OCI-LY7 (cell line): Measurements from ENCODE around the gene MRPS6. TPM values are rescaled to one million over a fixed set of nuclear protein-coding genes. Genes with fewer than 3 reads are reported as not detected.

Experiments used
- BruUV-seq: library from RNA; stranded (reverse); fragments of 400-500 nt; replicated peaks from 2 replicates; lab custom pipeline; 2021; lab: Mats Ljungman, UMichigan
- CTCF ChIA-PET: fragments of 300-600 bp; sonication (Branson Sonifier 250); formaldehyde crosslinking; loops from one replicate; lab custom pipeline; 2022; ENCODE audit warnings: antibody characterized with exemption; ENCODE audit not compliant: unreplicated experiment; lab: Charles Lee
- POLR2A ChIA-PET: fragments of 300-600 bp; sonication (Branson Sonifier 250); formaldehyde crosslinking; loops from one replicate; lab custom pipeline; 2022; ENCODE audit warnings: antibody characterized with exemption; lab: Charles Lee
- DNase-seq: peaks from one replicate; pipeline ENCODE4 v3.0.0-alpha.2; 2015; ENCODE audit warnings: low spot score
- H2AFZ ChIP-seq: fragments of 200-600 bp; sonication (generic), shearing (Covaris generic); 2 replicates; pipeline ENCODE4 v1.6.1; 2014; ENCODE audit warnings: mild to moderate bottlenecking, antibody characterized with exemption, low read length, moderate library complexity
- H3K27ac ChIP-seq: fragments of 200-600 bp; sonication (generic); 2 replicates; pipeline ENCODE4 v1.5.1; 2014; ENCODE audit warnings: mixed run types, low read depth, mild to moderate bottlenecking, moderate library complexity, low read length, inconsistent platforms; ENCODE audit not compliant: poor library complexity, severe bottlenecking
- H3K36me3 ChIP-seq: fragments of 200-600 bp; sonication (generic); 2 replicates; pipeline ENCODE4 v1.6.1; 2014; ENCODE audit warnings: mild to moderate bottlenecking, antibody characterized with exemption, low read length, moderate library complexity, mixed read lengths; ENCODE audit not compliant: insufficient read depth
- H3K4me1 ChIP-seq: fragments of 200-600 bp; sonication (generic); 2 replicates; pipeline ENCODE4 v1.5.1; 2014; ENCODE audit warnings: mild to moderate bottlenecking, low read length; ENCODE audit not compliant: insufficient read depth, poor library complexity, severe bottlenecking
- H3K4me2 ChIP-seq: fragments of 200-600 bp; sonication (generic); 2 replicates; pipeline ENCODE4 v1.6.1; 2014; ENCODE audit warnings: mild to moderate bottlenecking, low read length
- H3K4me3 ChIP-seq: fragments of 200-600 bp; sonication (generic); 2 replicates; pipeline ENCODE4 v1.5.1; 2014; ENCODE audit warnings: mild to moderate bottlenecking, low read depth, low read length; ENCODE audit not compliant: poor library complexity, severe bottlenecking
- H3K79me2 ChIP-seq: fragments of 200-600 bp; sonication (generic); 2 replicates; pipeline ENCODE4 v1.6.1; 2016; ENCODE audit warnings: low read depth, mild to moderate bottlenecking, low read length, moderate library complexity, mixed read lengths; ENCODE audit not compliant: insufficient read depth
- H3K9me2 ChIP-seq: fragments of 200-600 bp; sonication (generic); 2 replicates; pipeline ENCODE4 v1.6.1; 2016; ENCODE audit warnings: mild to moderate bottlenecking, low read length, mixed read lengths; ENCODE audit not compliant: insufficient read depth
- H3K9me3 ChIP-seq: fragments of 200-600 bp; sonication (generic); 2 replicates; pipeline ENCODE4 v1.6.1; 2014; ENCODE audit warnings: mild to moderate bottlenecking, mixed run types, low read length, mixed read lengths
- H4K20me1 ChIP-seq: fragments of 200-600 bp; sonication (generic); 2 replicates; pipeline ENCODE4 v1.6.1; 2014; ENCODE audit warnings: mild to moderate bottlenecking, antibody characterized with exemption, low read length, moderate library complexity, mixed read lengths; ENCODE audit not compliant: insufficient read depth
- EZH2phosphoT487 ChIP-seq: fragments of 200-600 bp; sonication (generic); IDR thresholded peaks from 2 replicates; pipeline ENCODE4 v1.6.1; 2018; ENCODE audit warnings: low read depth, borderline replicate concordance, mild to moderate bottlenecking, mixed run types, antibody characterized with exemption, low read length, moderate library complexity, mixed read lengths
- intact Hi-C: fragments of 100-400 bp; cut with micrococcal nuclease; formaldehyde crosslinking; loops from one replicate; pipeline ENCODE4 v1.10.0; 2022; ENCODE audit not compliant: unreplicated experiment
- total RNA-seq, 2 experiments: library from RNA; depleted of rRNA in 1 of 2; stranded (reverse); fragments of >200 nt in 1 of 2; shearing (Covaris generic) in 1 of 2; gene quantifications; 2 replicates each; pipeline ENCODE4 v1.2.3, GENCODE V29; 2014 to 2022
- TF ChIP-seq, protein P1 (sequence below): fragments of 200-600 bp; sonication (generic); conservative IDR thresholded peaks from 2 replicates; pipeline ENCODE4 v1.5.1; 2014; ENCODE audit warnings: mild to moderate bottlenecking, antibody characterized with exemption, low read length, moderate library complexity, mixed read lengths

The MRPS6 gene
- total RNA-seq, 2 experiments from 2014 or later = 20.9 to 56.1 TPM

DNA sequence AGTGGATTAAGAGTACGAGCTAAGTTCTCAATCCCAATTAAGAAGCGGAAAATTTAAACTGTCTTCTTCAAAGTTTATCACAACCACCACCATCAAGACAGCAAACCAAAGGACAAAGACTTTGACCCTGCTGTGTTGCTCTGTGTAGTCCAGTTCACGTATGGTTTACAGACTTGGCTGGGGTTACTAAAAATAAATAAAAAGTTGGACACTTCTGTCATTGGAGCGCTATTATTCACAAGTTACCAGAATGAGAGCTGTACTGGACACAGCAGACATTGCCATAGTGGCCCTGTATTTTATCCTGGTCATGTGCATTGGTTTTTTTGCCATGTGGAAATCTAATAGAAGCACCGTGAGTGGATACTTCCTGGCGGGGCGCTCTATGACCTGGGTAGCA lies 21.6 kb downstream of the MRPS6 start:
- no peak for DNase-seq
- H3K79me2 ChIP-seq = peaks cover 79% of the 10 kb centered on the region; the same call in 1 of the 2 replicates
- H2AFZ ChIP-seq = no peak overlapping the region
- no peak overlapping the region for H3K27ac ChIP-seq
- H3K9me2 ChIP-seq = no peaks in the 10 kb centered on the region
- POLR2A ChIA-PET = interaction anchor here (0.5 to 2.5 kb wide), 3 partner anchors 8 to 147 kb away, joined by 3 to 6 read pairs (median 3); no protein-coding TSS in a partner anchor
- TF ChIP-seq EZH2phosphoT487 = no peak
- TF ChIP-seq, protein P1, sequence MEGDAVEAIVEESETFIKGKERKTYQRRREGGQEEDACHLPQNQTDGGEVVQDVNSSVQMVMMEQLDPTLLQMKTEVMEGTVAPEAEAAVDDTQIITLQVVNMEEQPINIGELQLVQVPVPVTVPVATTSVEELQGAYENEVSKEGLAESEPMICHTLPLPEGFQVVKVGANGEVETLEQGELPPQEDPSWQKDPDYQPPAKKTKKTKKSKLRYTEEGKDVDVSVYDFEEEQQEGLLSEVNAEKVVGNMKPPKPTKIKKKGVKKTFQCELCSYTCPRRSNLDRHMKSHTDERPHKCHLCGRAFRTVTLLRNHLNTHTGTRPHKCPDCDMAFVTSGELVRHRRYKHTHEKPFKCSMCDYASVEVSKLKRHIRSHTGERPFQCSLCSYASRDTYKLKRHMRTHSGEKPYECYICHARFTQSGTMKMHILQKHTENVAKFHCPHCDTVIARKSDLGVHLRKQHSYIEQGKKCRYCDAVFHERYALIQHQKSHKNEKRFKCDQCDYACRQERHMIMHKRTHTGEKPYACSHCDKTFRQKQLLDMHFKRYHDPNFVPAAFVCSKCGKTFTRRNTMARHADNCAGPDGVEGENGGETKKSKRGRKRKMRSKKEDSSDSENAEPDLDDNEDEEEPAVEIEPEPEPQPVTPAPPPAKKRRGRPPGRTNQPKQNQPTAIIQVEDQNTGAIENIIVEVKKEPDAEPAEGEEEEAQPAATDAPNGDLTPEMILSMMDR = no peak
- H4K20me1 ChIP-seq = peaks cover 19% of the 10 kb centered on the region; the same call in 1 of the 2 replicates
- CTCF ChIA-PET = no interaction called here
- no peak overlapping the region for H3K4me3 ChIP-seq
- H3K36me3 ChIP-seq = peaks cover 74% of the 10 kb centered on the region
- no TSS peak for BruUV-seq
- no peak overlapping the region for H3K4me2 ChIP-seq
- H3K9me3 ChIP-seq = no peaks in the 10 kb centered on the region
- peaks cover 7% of the 10 kb centered on the region for H3K4me1 ChIP-seq
- intact Hi-C loops = no loop called here

DNA sequence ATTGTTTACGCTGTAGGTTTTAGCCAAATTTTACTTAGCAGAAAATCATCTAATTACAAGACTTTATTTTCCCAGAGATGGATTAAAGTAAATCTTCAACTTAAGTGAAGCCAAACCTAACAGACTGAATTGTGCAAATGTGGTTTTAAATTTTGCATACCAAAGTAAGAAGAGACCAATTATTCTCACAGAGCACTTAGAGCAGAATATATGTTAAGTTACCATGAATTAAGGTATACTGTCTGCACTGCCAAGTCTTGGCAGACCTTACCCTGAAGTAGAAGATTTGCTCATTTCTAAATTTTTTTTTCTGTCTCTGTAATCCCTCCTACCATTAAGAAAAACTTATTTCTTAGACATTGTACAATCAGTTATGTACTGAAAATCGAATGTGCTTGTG lies 24.1 kb downstream of the MRPS6 start:
- intact Hi-C loops = no loop called here
- Histone ChIP-seq H3K79me2 (peaks cover 79% of the 10 kb centered on the region), H3K27ac (no peak overlapping the region), H3K9me3 (no peaks in the 10 kb centered on the region), H4K20me1 (peaks cover 12% of the 10 kb centered on the region; the same call in 1 of the 2 replicates), H3K36me3 (peaks cover 89% of the 10 kb centered on the region), H3K4me1 (peaks cover 3% of the 10 kb centered on the region), H3K4me3 (no peak overlapping the region), H3K9me2 (no peaks in the 10 kb centered on the region), H2AFZ (no peak overlapping the region), H3K4me2 (no peak overlapping the region)
- ChIA-PET POLR2A (no interaction called here), CTCF (no interaction called here)
- no TSS peak for BruUV-seq
- DNase-seq = no peak
- TF ChIP-seq, protein P1 = no peak
- no peak for TF ChIP-seq EZH2phosphoT487

- Histone ChIP-seq H3K36me3 (peaks cover 76% of the 10 kb centered on the region), H2AFZ (no peak overlapping the region), H3K4me2 (no peak overlapping the region), H3K9me2 (no peaks in the 10 kb centered on the region), H3K9me3 (no peaks in the 10 kb centered on the region), H3K4me3 (no peak overlapping the region), H3K79me2 (peaks cover 57% of the 10 kb centered on the region), H3K27ac (no peak overlapping the region), H4K20me1 (peaks cover 16% of the 10 kb centered on the region; the same call in 1 of the 2 replicates), H3K4me1 (no peaks in the 10 kb centered on the region)
- intact Hi-C loops = no loop called here
- POLR2A ChIA-PET = interaction anchor here (0.6 to 1.5 kb wide), 5 partner anchors 8 to 891 kb away, joined by 3 to 6 read pairs (median 4); no protein-coding TSS in a partner anchor
- DNase-seq = no peak
- no TSS peak for BruUV-seq
- CTCF ChIA-PET = no interaction called here
- TF ChIP-seq, protein P1 = no peak
- no peak for TF ChIP-seq EZH2phosphoT487
These were observed 27.0 kb downstream of the MRPS6 start for GRCh38 chr21:34100337-34100736.
